GM12878 (cell line): ENCODE measurements around the gene LDB2. TPM values are rescaled to one million over a fixed set of nuclear protein-coding genes. Genes with fewer than 3 reads are reported as not detected.

Experiments
- ATAC-seq: fragments of 200-7000 bp; cut with Tn5 transposase; 3 replicates; pipeline ENCODE4 v1.9.1; 2020; ENCODE audit warnings: mild to moderate bottlenecking, moderate library complexity
- BruUV-seq: library from RNA; stranded (reverse); fragments of 400-500 nt; replicated peaks from 2 replicates; lab custom pipeline; 2021; lab: Mats Ljungman, UMichigan
- CTCF ChIA-PET: fragments of 300-600 bp; sonication (Branson Sonifier 250); formaldehyde crosslinking; extraction: SDS; loops from one replicate; lab custom pipeline; 2021; ENCODE audit warnings: inconsistent platforms; lab: Yijun Ruan, JAX
- POLR2A ChIA-PET: fragments of 350-600 bp; formaldehyde crosslinking; extraction: SDS; loops from one replicate; lab custom pipeline; 2021; ENCODE audit warnings: inconsistent platforms; lab: Charles Lee
- RAD21 ChIA-PET: fragments of 300-600 bp; sonication (Branson Sonifier 250); formaldehyde crosslinking; loops from one replicate; lab custom pipeline; 2023; ENCODE audit warnings: antibody characterized with exemption; ENCODE audit not compliant: unreplicated experiment; lab: Charles Lee
- SMC1A ChIA-PET: fragments of 300-600 bp; sonication (Branson Sonifier 250); formaldehyde crosslinking; loops from one replicate; lab custom pipeline; 2023; ENCODE audit not compliant: unreplicated experiment, uncharacterized antibody; lab: Charles Lee
- DNase-seq: peaks from one replicate; pipeline ENCODE4 v3.0.0-alpha.2; 2011; ENCODE audit warnings: low read depth, low spot score
- FAIRE-seq: peaks from 3 replicates; lab custom pipeline; 2011; peaks lifted over from hg19 to GRCh38; lab: Jason Lieb, UNC
- H2AFZ ChIP-seq: 2 replicates; pipeline ENCODE4 v1.6.0; 2011; ENCODE audit warnings: low read depth, low read length, control low read depth; ENCODE audit not compliant: control insufficient read depth
- H3K27ac ChIP-seq: 2 replicates; pipeline ENCODE4 v1.5.1; 2011; ENCODE audit warnings: control low read depth; ENCODE audit not compliant: control insufficient read depth, insufficient read depth
- H3K27me3 ChIP-seq, 2 experiments: replicated peaks in 1 of 2; 2 replicates each; pipeline versions ENCODE4 v1.6.0 to v1.6.1; 2011; ENCODE audit warnings: low read length in 1 of 2; ENCODE audit not compliant: control insufficient read depth in 2 of 2, insufficient read depth in 2 of 2
- H3K36me3 ChIP-seq, 2 experiments: 2 replicates each; pipeline ENCODE4 v1.5.1; 2011; ENCODE audit warnings: low read length in 1 of 2; ENCODE audit not compliant: control insufficient read depth in 2 of 2, insufficient read depth in 2 of 2
- H3K4me1 ChIP-seq: 2 replicates; pipeline ENCODE4 v1.6.1; 2011; ENCODE audit warnings: mild to moderate bottlenecking, low read length, moderate library complexity, mixed read lengths; ENCODE audit not compliant: control insufficient read depth, insufficient read depth
- H3K4me2 ChIP-seq: 2 replicates; pipeline ENCODE4 v1.6.0; 2011; ENCODE audit warnings: control low read depth; ENCODE audit not compliant: control insufficient read depth, insufficient read depth
- H3K4me3 ChIP-seq: fragments of 200-600 bp; sonication (generic); 2 replicates; pipeline ENCODE4 v1.5.1; 2016
- H3K79me2 ChIP-seq: 2 replicates; pipeline ENCODE4 v1.6.0; 2011; ENCODE audit warnings: low read length; ENCODE audit not compliant: control insufficient read depth, insufficient read depth
- H3K9ac ChIP-seq: 2 replicates; pipeline ENCODE4 v1.8.0; 2011; ENCODE audit warnings: low read length, control low read depth, mixed read lengths; ENCODE audit not compliant: control insufficient read depth, insufficient read depth
- H3K9me3 ChIP-seq: replicated peaks from 3 replicates; pipeline ENCODE4 v1.5.1; 2011; ENCODE audit warnings: mild to moderate bottlenecking, low read length; ENCODE audit not compliant: control insufficient read depth, insufficient read depth
- H4K20me1 ChIP-seq: 2 replicates; pipeline ENCODE4 v1.6.0; 2011; ENCODE audit not compliant: control insufficient read depth, insufficient read depth
- ATF7 ChIP-seq: fragments of 450-650 bp; IDR thresholded peaks from 2 replicates; pipeline ENCODE4 v1.6.1; 2016; ENCODE audit warnings: low read depth, mild to moderate bottlenecking
- BRCA1 ChIP-seq: IDR thresholded peaks from 2 replicates; pipeline ENCODE4 v1.6.1; 2011; ENCODE audit warnings: low read depth, low read length, improper control_type of control experiment
- CBX3 ChIP-seq: fragments of 200-600 bp; sonication (generic); IDR thresholded peaks from 2 replicates; pipeline ENCODE4 v1.6.1; 2016; ENCODE audit warnings: low read depth, borderline replicate concordance
- CBX5 ChIP-seq: sonication (generic); IDR thresholded peaks from 2 replicates; pipeline ENCODE4 v1.6.1; 2016; ENCODE audit warnings: low read depth, moderate library complexity, mild to moderate bottlenecking, inconsistent platforms
- FOS ChIP-seq: IDR thresholded peaks from 3 replicates; pipeline ENCODE4 v1.6.1; 2011; ENCODE audit warnings: borderline replicate concordance; ENCODE audit not compliant: insufficient read length; ENCODE audit errors: extremely low read depth
- HDAC6 ChIP-seq: fragments of 200-600 bp; sonication (generic); IDR thresholded peaks from one replicate; pipeline ENCODE4 v1.8.0; 2017; ENCODE audit warnings: antibody characterized with exemption; ENCODE audit not compliant: unreplicated experiment
- JUND ChIP-seq: IDR thresholded peaks from 2 replicates; pipeline ENCODE4 v1.6.1; 2012; ENCODE audit warnings: low read depth, mild to moderate bottlenecking, low read length, improper control_type of control experiment, moderate library complexity
- NFYA ChIP-seq: IDR thresholded peaks from 2 replicates; pipeline ENCODE4 v1.6.1; 2011; ENCODE audit warnings: low read depth, mild to moderate bottlenecking, low read length, improper control_type of control experiment, borderline replicate concordance
- NFYB ChIP-seq: IDR thresholded peaks from 2 replicates; pipeline ENCODE4 v1.6.1; 2011; ENCODE audit warnings: low read depth, mild to moderate bottlenecking, low read length, improper control_type of control experiment, moderate library complexity; ENCODE audit not compliant: insufficient read depth
- POLR2AphosphoS2 ChIP-seq: IDR thresholded peaks from 2 replicates; pipeline ENCODE4 v1.6.1; 2011; ENCODE audit warnings: low read depth, mild to moderate bottlenecking, low read length, improper control_type of control experiment, moderate library complexity
- RB1 ChIP-seq: fragments of 450-650 bp; formaldehyde crosslinking; IDR thresholded peaks from 2 replicates; pipeline ENCODE4 v1.6.1; 2017; ENCODE audit warnings: mild to moderate bottlenecking, borderline replicate concordance
- SMARCA5 ChIP-seq: fragments of 450-650 bp; IDR thresholded peaks from 2 replicates; pipeline ENCODE4 v1.6.1; 2017; ENCODE audit warnings: mild to moderate bottlenecking
- SP1 ChIP-seq: IDR thresholded peaks from one replicate; pipeline ENCODE4 v1.6.1; 2011; ENCODE audit warnings: low read depth, low read length
- SREBF1 ChIP-seq: IDR thresholded peaks from 2 replicates; pipeline ENCODE4 v1.6.1; 2012; ENCODE audit warnings: mild to moderate bottlenecking, low read length
- STAT1 ChIP-seq: fragments of 450-650 bp; conservative IDR thresholded peaks from 2 replicates; pipeline ENCODE4 v1.6.1; 2014; ENCODE audit warnings: antibody characterized with exemption, mild to moderate bottlenecking
- YBX1 ChIP-seq: fragments of 450-650 bp; IDR thresholded peaks from 2 replicates; pipeline ENCODE4 v1.6.1; 2016; ENCODE audit warnings: antibody characterized with exemption
- ZBTB4 ChIP-seq: fragments of 450-650 bp; formaldehyde crosslinking; IDR thresholded peaks from 2 replicates; pipeline ENCODE4 v1.4.0; 2022; ENCODE audit warnings: mild to moderate bottlenecking, moderate library complexity
- ZNF274 ChIP-seq: IDR thresholded peaks from one replicate; pipeline ENCODE4 v1.8.0; 2011; ENCODE audit not compliant: insufficient read length, insufficient read depth
- WGBS: methylation state at CpG from one replicate; pipeline ENCODE4 v1.1.6; 2016; ENCODE audit warnings: low lambda C conversion rate; ENCODE audit not compliant: insufficient replicate concordance, insufficient coverage; ENCODE audit errors: missing lambda C conversion rate; 5-methylcytosine and 5-hydroxymethylcytosine counted together
- in situ Hi-C: fragments of 300-500 bp; cut with MboI; formaldehyde crosslinking; loops from 9 replicates; pipeline ENCODE4 v1.14.3; 2018; ENCODE audit warnings: mixed read lengths
- intact Hi-C: fragments of 100-400 bp; cut with micrococcal nuclease; formaldehyde crosslinking; loops from one replicate; pipeline ENCODE4 v1.14.2; 2022; ENCODE audit not compliant: unreplicated experiment
- polyA plus RNA-seq, 11 experiments: library from polyadenylated mRNA; depleted of rRNA in 4 of 11; unstranded in 6 of 11; stranded (reverse) in 5 of 11; fragments of >200 nt; fragmentation: Nextera tagmentation in 4 of 11; fragmentation: Illumina TruSeq in 1 of 11; extraction: Ambion mirVana in 4 of 11; extraction: Trizol in 1 of 11; gene quantifications; 1 replicate in 1 of 11; 2 replicates in 10 of 11; pipeline versions ENCODE4 v1.2.1 to v1.2.3, GENCODE V29; 2011 to 2016; ENCODE audit warnings: inconsistent platforms in 2 of 11, missing spikeins in 2 of 11, low read depth in 1 of 11
- total RNA-seq, 4 experiments: library from RNA; depleted of rRNA in 3 of 4; stranded (reverse); fragments of >200 nt in 3 of 4; fragmentation: Illumina TruSeq in 1 of 4; extraction: Trizol in 1 of 4; gene quantifications; 2 replicates each; pipeline versions ENCODE4 v1.2.1 to v1.2.3, GENCODE V29; 2013 to 2021
- TF ChIP-seq, protein P1 (sequence below): fragments of 450-650 bp; IDR thresholded peaks from 2 replicates; pipeline ENCODE4 v1.6.1; 2017; ENCODE audit warnings: borderline replicate concordance
- TF ChIP-seq, protein P2 (sequence below): fragments of 450-650 bp; IDR thresholded peaks from 2 replicates; pipeline ENCODE4 v1.6.1; 2014; ENCODE audit warnings: mild to moderate bottlenecking

Gene LDB2
- total and polyA plus RNA-seq, 10 of the 15 experiments (the other 5 are each of a cell fraction or from before 2014, with no cell fraction given): 0.15 TPM; not detected in 9

DNA sequence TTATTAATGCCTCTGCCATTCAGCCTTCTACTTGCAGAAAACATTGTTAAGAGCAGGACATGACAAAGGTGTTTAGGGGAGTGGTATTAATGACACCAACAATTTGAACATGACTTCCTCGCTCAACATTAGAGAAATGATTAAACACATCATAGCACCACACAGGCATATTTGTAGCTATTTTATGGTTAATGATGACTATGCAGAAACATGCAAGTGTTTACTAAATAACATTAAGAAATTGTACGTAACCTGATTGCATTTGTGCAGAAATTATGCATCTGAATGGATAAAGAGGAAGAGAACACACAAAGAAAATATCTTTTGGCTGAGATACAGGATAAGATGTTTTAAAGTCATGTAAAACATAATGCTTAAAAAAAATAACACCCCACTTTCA is 323.5 kb downstream of the LDB2 start (continued):
- TF ChIP-seq STAT1: no peak

DNA sequence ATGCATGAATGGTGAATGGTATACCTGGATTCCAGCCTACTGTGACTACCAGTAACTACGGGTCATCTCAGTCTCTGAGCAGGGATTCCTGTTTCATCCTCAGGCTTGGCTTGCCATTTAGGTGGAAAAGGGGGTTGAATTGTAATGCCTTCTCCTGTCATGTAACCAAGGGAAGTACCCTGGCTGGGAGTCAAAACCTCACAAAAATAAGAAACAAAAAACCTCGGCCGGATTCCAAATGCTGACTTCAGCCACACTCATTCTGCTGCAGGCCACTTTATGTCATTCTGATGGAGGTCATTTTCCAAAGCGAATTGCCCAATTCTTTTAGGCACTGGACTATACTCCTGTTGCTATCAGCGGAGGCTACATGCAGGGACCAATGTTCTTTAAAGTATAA is 324.7 kb downstream of the LDB2 start:
- SMC1A ChIA-PET: no interaction called here
- H3K4me1 ChIP-seq: no peaks in the 10 kb centered on the region
- H3K4me3 ChIP-seq: no peak overlapping the region
- ATAC-seq (no peak), FAIRE-seq (no peak), DNase-seq (no peak)
- no peak overlapping the region for H2AFZ ChIP-seq
- H3K27ac ChIP-seq: no peak overlapping the region
- no peak overlapping the region for H3K9ac ChIP-seq
- no peaks in the 10 kb centered on the region for H3K27me3 ChIP-seq
- no peaks in the 10 kb centered on the region for H3K36me3 ChIP-seq
- no peak overlapping the region for H3K4me2 ChIP-seq
- POLR2A ChIA-PET: no interaction called here
- WGBS: 3% methylated on average over 5 of the region's 5 CpGs
- no peaks in the 10 kb centered on the region for H3K9me3 ChIP-seq
- intact Hi-C loops (no loop called here), in situ Hi-C loops (no loop called here)
- RAD21 ChIA-PET: no interaction called here
- BruUV-seq: no TSS peak
- CTCF ChIA-PET: no interaction called here
- no peaks in the 10 kb centered on the region for H3K79me2 ChIP-seq
- TF ChIP-seq NFYB (no peak), SP1 (no peak), FOS (no peak), HDAC6 (no peak), SMARCA5 (no peak), SREBF1 (no peak), RB1 (no peak), CBX3 (no peak), ATF7 (no peak), POLR2AphosphoS2 (no peak), ZBTB4 (no peak), JUND (no peak), CBX5 (no peak), YBX1 (no peak), ZNF274 (no peak), NFYA (no peak), BRCA1 (no peak)
- TF ChIP-seq, protein P1, sequence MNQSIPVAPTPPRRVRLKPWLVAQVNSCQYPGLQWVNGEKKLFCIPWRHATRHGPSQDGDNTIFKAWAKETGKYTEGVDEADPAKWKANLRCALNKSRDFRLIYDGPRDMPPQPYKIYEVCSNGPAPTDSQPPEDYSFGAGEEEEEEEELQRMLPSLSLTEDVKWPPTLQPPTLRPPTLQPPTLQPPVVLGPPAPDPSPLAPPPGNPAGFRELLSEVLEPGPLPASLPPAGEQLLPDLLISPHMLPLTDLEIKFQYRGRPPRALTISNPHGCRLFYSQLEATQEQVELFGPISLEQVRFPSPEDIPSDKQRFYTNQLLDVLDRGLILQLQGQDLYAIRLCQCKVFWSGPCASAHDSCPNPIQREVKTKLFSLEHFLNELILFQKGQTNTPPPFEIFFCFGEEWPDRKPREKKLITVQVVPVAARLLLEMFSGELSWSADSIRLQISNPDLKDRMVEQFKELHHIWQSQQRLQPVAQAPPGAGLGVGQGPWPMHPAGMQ: no peak
- TF ChIP-seq, protein P2, sequence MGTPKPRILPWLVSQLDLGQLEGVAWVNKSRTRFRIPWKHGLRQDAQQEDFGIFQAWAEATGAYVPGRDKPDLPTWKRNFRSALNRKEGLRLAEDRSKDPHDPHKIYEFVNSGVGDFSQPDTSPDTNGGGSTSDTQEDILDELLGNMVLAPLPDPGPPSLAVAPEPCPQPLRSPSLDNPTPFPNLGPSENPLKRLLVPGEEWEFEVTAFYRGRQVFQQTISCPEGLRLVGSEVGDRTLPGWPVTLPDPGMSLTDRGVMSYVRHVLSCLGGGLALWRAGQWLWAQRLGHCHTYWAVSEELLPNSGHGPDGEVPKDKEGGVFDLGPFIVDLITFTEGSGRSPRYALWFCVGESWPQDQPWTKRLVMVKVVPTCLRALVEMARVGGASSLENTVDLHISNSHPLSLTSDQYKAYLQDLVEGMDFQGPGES: no peak
- no peaks in the 10 kb centered on the region for H4K20me1 ChIP-seq
